GM12874 (cell line): ENCODE data around the gene TTN.

Experiments
- CTCF ChIP-seq: IDR thresholded peaks from 2 replicates; pipeline ENCODE4 v1.5.1; 2011; ENCODE audit warnings: low read depth, mild to moderate bottlenecking, control low read depth, low read length, moderate library complexity; ENCODE audit not compliant: insufficient read depth

The TTN gene

DNA sequence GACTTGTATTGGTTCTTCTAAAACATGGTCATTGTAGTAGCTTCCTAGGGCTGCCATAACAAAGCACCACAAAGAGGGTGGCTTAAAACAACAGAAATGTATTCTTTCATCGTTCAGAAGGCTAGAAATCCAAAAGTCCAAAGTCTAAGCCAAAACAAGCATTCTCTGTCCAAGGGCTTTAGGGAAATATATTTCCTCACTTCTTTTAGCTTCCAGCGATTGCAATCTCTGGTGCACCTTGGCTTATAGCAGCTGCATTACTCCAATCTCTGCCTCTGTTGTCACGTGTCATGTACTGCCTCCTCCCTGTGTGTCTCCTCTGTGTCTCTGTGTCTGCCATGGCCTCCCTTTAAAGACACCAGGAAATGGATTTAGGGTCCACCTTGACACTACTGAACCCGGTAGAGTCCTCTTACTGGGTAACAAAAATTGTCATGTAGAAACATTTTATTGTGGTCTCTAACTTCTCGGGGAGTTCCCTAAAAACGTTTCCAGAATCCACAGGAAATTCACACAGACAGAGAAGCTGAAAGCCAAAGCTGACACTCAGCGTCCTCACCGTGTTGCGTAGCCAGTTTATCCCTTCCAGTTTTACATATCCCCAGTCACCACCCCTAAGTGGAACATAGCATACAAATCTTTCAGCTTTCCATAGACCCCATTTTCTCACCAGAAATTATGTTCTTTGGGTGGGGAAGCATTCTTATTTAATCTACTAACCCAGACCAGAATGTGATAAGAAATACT is 20.7 kb upstream of the TTN start:
- TF ChIP-seq CTCF, result no peak

DNA sequence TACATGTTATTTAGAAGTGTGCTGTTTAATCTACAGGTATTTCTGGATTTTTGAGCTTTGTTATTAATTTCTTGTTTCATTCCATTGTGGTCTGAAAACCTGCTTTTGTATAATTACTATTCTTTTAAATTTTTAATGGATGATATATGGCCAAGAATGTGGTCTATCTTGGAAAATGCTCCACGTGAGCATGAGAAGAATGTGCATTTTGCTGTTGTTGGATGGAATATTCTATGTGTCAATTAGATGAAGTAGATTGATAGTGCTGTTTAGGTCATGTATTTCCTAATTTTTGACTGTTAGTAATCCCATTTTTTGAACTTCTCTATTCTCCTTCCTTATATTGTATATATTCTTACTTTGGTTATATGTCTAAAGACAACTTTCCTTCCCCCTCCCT is 19.9 kb upstream of the TTN start:
- TF ChIP-seq CTCF, result no peak

GRCh38 chr2:178825183-178825582 is 18.0 kb upstream of the TTN start:
- no peak for TF ChIP-seq CTCF

- TF ChIP-seq CTCF, result no peak
Observed at GRCh38 chr2:178824181-178824580, 17.0 kb upstream of the TTN start.

GRCh38 chr2:178819992-178820391 is 12.8 kb upstream of the TTN start:
- TF ChIP-seq CTCF, result no peak

- TF ChIP-seq CTCF, result no peak
Observed at GRCh38 chr2:178819147-178819875, 12.1 kb upstream of the TTN start.

- TF ChIP-seq CTCF, result no peak
Observed at GRCh38 chr2:178811901-178812300, 4.7 kb upstream of the TTN start.
